H9 (cell line): ENCODE results near the gene ACER3. TPM values are rescaled to one million over a fixed set of nuclear protein-coding genes. Genes with fewer than 3 reads are reported as not detected.

Experiments
- DNase-seq: peaks from one replicate; pipeline ENCODE4 v3.0.0-alpha.2; 2017
- H2AFZ ChIP-seq: one replicate; pipeline ENCODE4 v1.6.1; 2013; ENCODE audit warnings: mild to moderate bottlenecking, low read length, control low read depth, moderate library complexity
- H2AK5ac ChIP-seq: 2 replicates; pipeline ENCODE4 v1.6.1; 2013; ENCODE audit warnings: low read length, control low read depth, mixed read lengths; ENCODE audit not compliant: insufficient read length
- H2BK120ac ChIP-seq: one replicate; pipeline ENCODE4 v1.6.1; 2013; ENCODE audit warnings: low read depth, mild to moderate bottlenecking, low read length, control low read depth, inconsistent platforms; ENCODE audit not compliant: poor library complexity, severe bottlenecking
- H2BK12ac ChIP-seq: 2 replicates; pipeline ENCODE4 v1.6.1; 2013; ENCODE audit warnings: low read length, control low read depth, mixed read lengths, low read depth; ENCODE audit not compliant: insufficient read length
- H2BK15ac ChIP-seq: 2 replicates; pipeline ENCODE4 v1.6.1; 2013; ENCODE audit warnings: low read depth, low read length, control low read depth
- H2BK20ac ChIP-seq: one replicate; pipeline ENCODE4 v1.6.1; 2013; ENCODE audit warnings: low read depth, mild to moderate bottlenecking, low read length, control low read depth, inconsistent platforms; ENCODE audit not compliant: poor library complexity, severe bottlenecking
- H2BK5ac ChIP-seq: 2 replicates; pipeline ENCODE4 v1.6.1; 2013; ENCODE audit warnings: low read length, control low read depth, mixed read lengths; ENCODE audit not compliant: insufficient read length
- H3K14ac ChIP-seq: 2 replicates; pipeline ENCODE4 v1.6.1; 2013; ENCODE audit warnings: low read length, control low read depth; ENCODE audit not compliant: insufficient read depth
- H3K18ac ChIP-seq: 2 replicates; pipeline ENCODE4 v1.6.1; 2013; ENCODE audit warnings: low read depth, mild to moderate bottlenecking, mixed read lengths, low read length, control low read depth; ENCODE audit not compliant: insufficient read length
- H3K23ac ChIP-seq: 2 replicates; pipeline ENCODE4 v1.6.1; 2013; ENCODE audit warnings: low read length, control low read depth, mixed read lengths, low read depth; ENCODE audit not compliant: insufficient read length
- H3K23me2 ChIP-seq: 2 replicates; pipeline ENCODE4 v1.6.1; 2013; ENCODE audit warnings: low read depth, mild to moderate bottlenecking, mixed read lengths, low read length, control low read depth; ENCODE audit not compliant: insufficient read length, poor library complexity, severe bottlenecking
- H3K27ac ChIP-seq: 2 replicates; pipeline ENCODE4 v1.5.1; 2013; ENCODE audit warnings: low read length, control low read depth, mixed read lengths, low read depth; ENCODE audit not compliant: insufficient read length
- H3K27me3 ChIP-seq: 2 replicates; pipeline ENCODE4 v1.6.1; 2013; ENCODE audit warnings: low read length, control low read depth, inconsistent platforms; ENCODE audit not compliant: insufficient read depth
- H3K4ac ChIP-seq: 2 replicates; pipeline ENCODE4 v1.6.1; 2013; ENCODE audit warnings: low read depth, mild to moderate bottlenecking, control low read depth, inconsistent platforms, low read length, moderate library complexity
- H3K4me1 ChIP-seq: 2 replicates; pipeline ENCODE4 v1.6.1; 2013; ENCODE audit warnings: low read length, control low read depth, inconsistent platforms; ENCODE audit not compliant: insufficient read depth
- H3K4me2 ChIP-seq: 2 replicates; pipeline ENCODE4 v1.6.1; 2013; ENCODE audit warnings: low read length, control low read depth, mixed read lengths; ENCODE audit not compliant: insufficient read length, insufficient read depth
- H3K56ac ChIP-seq: 2 replicates; pipeline ENCODE4 v1.6.1; 2013; ENCODE audit warnings: low read depth, mild to moderate bottlenecking, mixed read lengths, low read length, control low read depth; ENCODE audit not compliant: insufficient read length
- H3K79me1 ChIP-seq: 2 replicates; pipeline ENCODE4 v1.6.1; 2013; ENCODE audit warnings: low read depth, mild to moderate bottlenecking, moderate library complexity, low read length, control low read depth, inconsistent platforms; ENCODE audit not compliant: insufficient read depth, poor library complexity, severe bottlenecking
- H3K79me2 ChIP-seq: 2 replicates; pipeline ENCODE4 v1.6.1; 2013; ENCODE audit warnings: low read length, control low read depth, inconsistent platforms; ENCODE audit not compliant: insufficient read depth
- H3K9ac ChIP-seq: 2 replicates; pipeline ENCODE4 v1.6.1; 2013; ENCODE audit warnings: low read length, control low read depth, mixed read lengths; ENCODE audit not compliant: insufficient read length; ENCODE audit errors: extremely low read depth
- H3K9me3 ChIP-seq: one replicate; pipeline ENCODE4 v1.6.1; 2013; ENCODE audit warnings: low read depth, low read length, inconsistent platforms; ENCODE audit not compliant: control insufficient read depth
- H3T11ph ChIP-seq: one replicate; pipeline ENCODE4 v1.6.1; 2013; ENCODE audit warnings: mild to moderate bottlenecking, low read length, control low read depth, inconsistent platforms
- H4K20me1 ChIP-seq: one replicate; pipeline ENCODE4 v1.6.1; 2013; ENCODE audit not compliant: control insufficient read depth, insufficient read length, insufficient read depth
- H4K5ac ChIP-seq: 2 replicates; pipeline ENCODE4 v1.6.1; 2013; ENCODE audit warnings: low read depth, mild to moderate bottlenecking, mixed read lengths, low read length, control low read depth; ENCODE audit not compliant: insufficient read length
- H4K8ac ChIP-seq: replicated peaks from 2 replicates; pipeline ENCODE4 v1.6.1; 2013; ENCODE audit warnings: low read length, control low read depth, mixed read lengths, low read depth; ENCODE audit not compliant: insufficient read length
- H4K91ac ChIP-seq: 2 replicates; pipeline ENCODE4 v1.6.1; 2013; ENCODE audit warnings: low read depth, mild to moderate bottlenecking, moderate library complexity, mixed read lengths, low read length, control low read depth; ENCODE audit not compliant: insufficient read length
- H3K27ac Mint-ChIP-seq, 3 experiments: 2 replicates in 2 of 3; 3 replicates in 1 of 3; pipeline ENCODE4 v1.8.0; 2020 to 2021; ENCODE audit warnings: mixed read lengths in 3 of 3, mild to moderate bottlenecking in 1 of 3, moderate library complexity in 1 of 3
- H3K27me3 Mint-ChIP-seq: 2 replicates; pipeline ENCODE4 v1.8.0; 2021; ENCODE audit warnings: low read depth, mild to moderate bottlenecking, moderate library complexity, mixed read lengths
- H3K36me3 Mint-ChIP-seq, 3 experiments: 2 replicates in 2 of 3; 3 replicates in 1 of 3; pipeline ENCODE4 v1.8.0; 2020 to 2021; ENCODE audit warnings: low read depth in 3 of 3, mixed read lengths in 3 of 3; ENCODE audit not compliant: insufficient read depth in 1 of 3
- H3K4me1 Mint-ChIP-seq, 2 experiments: 2 replicates each; pipeline ENCODE4 v1.8.0; 2020; ENCODE audit warnings: mixed read lengths in 2 of 2
- H3K4me3 Mint-ChIP-seq, 2 experiments: 2 replicates in 1 of 2; 3 replicates in 1 of 2; pipeline ENCODE4 v1.8.0; 2020 to 2021; ENCODE audit warnings: mild to moderate bottlenecking in 2 of 2, mixed read lengths in 2 of 2, moderate library complexity in 1 of 2
- H3K9me3 Mint-ChIP-seq, 2 experiments: 2 replicates in 1 of 2; 3 replicates in 1 of 2; pipeline ENCODE4 v1.8.0; 2020; ENCODE audit warnings: mild to moderate bottlenecking in 2 of 2, mixed read lengths in 2 of 2, moderate library complexity in 1 of 2
- CTCF ChIP-seq: fragments of 200-600 bp; sonication (generic); conservative IDR thresholded peaks from 3 replicates; pipeline ENCODE4 v1.8.0; 2021; ENCODE audit warnings: antibody characterized with exemption, mild to moderate bottlenecking
- WGBS: extraction: QIAGEN DNeasy Blood & Tissue Kit; methylation state at CpG from one replicate; pipeline ENCODE4 v1.1.7; 2013; ENCODE audit warnings: missing lambda C conversion rate, low lambda C conversion rate, mixed read lengths; ENCODE audit not compliant: insufficient read length; ENCODE audit errors: extremely low coverage; 5-methylcytosine and 5-hydroxymethylcytosine counted together
- total RNA-seq: library from RNA; stranded (reverse); gene quantifications from 2 replicates; pipeline ENCODE4 v1.2.1, GENCODE V29; 2021

ACER3 gene
- total RNA-seq, 1 experiment from 2014 or later = 14.7 TPM

- WGBS = no CpG with 5 or more reads among the region's 5 CpGs
- no peak overlapping the region for H3K9ac ChIP-seq
- H3K4me2 ChIP-seq = no peak overlapping the region
- H4K91ac ChIP-seq = no peak overlapping the region
- H3K79me2 ChIP-seq = no peaks in the 10 kb centered on the region
- H3K56ac ChIP-seq = no peak overlapping the region
- no peak overlapping the region for H2BK120ac ChIP-seq
- H4K20me1 ChIP-seq = no peaks in the 10 kb centered on the region
- H4K5ac ChIP-seq = no peak overlapping the region
- H2BK15ac ChIP-seq = no peak overlapping the region
- H3K4me3 Mint-ChIP-seq = no peak overlapping the region
- peaks cover 8 to 16% of the 10 kb centered on the region in 2 experiments; a peak in 4 of 5 replicates for H3K9me3 Mint-ChIP-seq
- H2BK20ac ChIP-seq = no peak overlapping the region
- no peak for TF ChIP-seq CTCF
- H3K14ac ChIP-seq = no peak overlapping the region
- H3K4ac ChIP-seq = no peak overlapping the region
- DNase-seq = no peak
- H2BK12ac ChIP-seq = no peak overlapping the region
- H3K27ac ChIP-seq = peak overlapping the region; percentile 39
- peaks cover 27 to 32% of the 10 kb centered on the region in 2 experiments for H3K4me1 Mint-ChIP-seq
- no peaks in the 10 kb centered on the region; the same call in 1 of the 2 replicates for H3K4me1 ChIP-seq
- no peak overlapping the region for H3T11ph ChIP-seq
- H3K9me3 ChIP-seq = no peaks in the 10 kb centered on the region
- no peak overlapping the region for H2AK5ac ChIP-seq
- no peak overlapping the region for H4K8ac ChIP-seq
- H3K27ac Mint-ChIP-seq = peak overlapping the region in 2 of 3 experiments; percentile 64 to 77; a peak in 3 of 7 replicates
- peaks cover 12 to 16% (median 15%) of the 10 kb centered on the region in 3 experiments for H3K36me3 Mint-ChIP-seq
- H3K79me1 ChIP-seq = no peaks in the 10 kb centered on the region
- no peak overlapping the region for H2BK5ac ChIP-seq
- H2AFZ ChIP-seq = no peak overlapping the region
- H3K27me3 Mint-ChIP-seq = no peaks in the 10 kb centered on the region
- H3K23me2 ChIP-seq = no peaks in the 10 kb centered on the region
- H3K23ac ChIP-seq = no peak overlapping the region
- no peaks in the 10 kb centered on the region for H3K27me3 ChIP-seq
- H3K18ac ChIP-seq = no peak overlapping the region
Measured at GRCh38 chr11:76902121-76903014, 41.6 kb downstream of the ACER3 start.
